Esophagus muscularis mucosa (tissue), 4 donors: ENCODE data around the gene UCK2. TPM values are rescaled to one million over a fixed set of nuclear protein-coding genes. Genes with fewer than 3 reads are reported as not detected.

Experiments used
- DNase-seq: peaks from one replicate; pipeline ENCODE4 v3.0.0-alpha.2; 2017; ENCODE audit errors: extremely low spot score
- H3K27ac ChIP-seq, 4 donors: fragments of 200-600 bp; sonication (generic); replicated peaks in 1 of 4; 1 replicate in 3 of 4; 2 replicates in 1 of 4; pipeline ENCODE4 v1.5.1; 2016 to 2019; ENCODE audit warnings: mild to moderate bottlenecking in 1 of 4
- H3K27me3 ChIP-seq, 4 donors: fragments of 200-600 bp; sonication (generic); one replicate each; pipeline versions ENCODE4 v1.5.1 to v1.6.0; 2016 to 2019
- H3K36me3 ChIP-seq, 4 donors: fragments of 200-600 bp; sonication (generic); one replicate each; pipeline ENCODE4 v1.5.1; 2016 to 2019
- H3K4me1 ChIP-seq, 4 donors: fragments of 200-600 bp; sonication (generic); one replicate each; pipeline ENCODE4 v1.5.1; 2016 to 2019
- H3K4me3 ChIP-seq, 4 donors: fragments of 200-600 bp; sonication (generic); 1 replicate in 2 of 4; 2 replicates in 2 of 4; pipeline ENCODE4 v1.5.1; 2016 to 2019; ENCODE audit warnings: mild to moderate bottlenecking in 4 of 4, moderate library complexity in 1 of 4
- H3K9me3 ChIP-seq, 4 donors: fragments of 200-600 bp; sonication (generic); 1 replicate in 3 of 4; 2 replicates in 1 of 4; pipeline ENCODE4 v1.5.1; 2016 to 2019
- CTCF ChIP-seq, 3 experiments: fragments of 200-600 bp in 2 of 3; fragments of 450-650 bp in 1 of 3; sonication (generic) in 2 of 3; IDR thresholded peaks; one replicate each; pipeline ENCODE4 v1.5.1; 2017 to 2019; ENCODE audit warnings: antibody characterized with exemption in 3 of 3, mild to moderate bottlenecking in 2 of 3, moderate library complexity in 1 of 3
- EP300 ChIP-seq: sonication (generic); formaldehyde crosslinking; IDR thresholded peaks from one replicate; pipeline ENCODE4 v1.6.1; 2017; ENCODE audit warnings: antibody characterized with exemption
- POLR2A ChIP-seq: fragments of 450-650 bp; IDR thresholded peaks from one replicate; pipeline ENCODE4 v1.6.1; 2017; ENCODE audit warnings: antibody characterized with exemption, moderate library complexity, mild to moderate bottlenecking, low read depth
- POLR2AphosphoS5 ChIP-seq, 2 donors: sonication (generic); formaldehyde crosslinking; IDR thresholded peaks; one replicate each; pipeline ENCODE4 v1.6.1; 2017; ENCODE audit warnings: antibody characterized with exemption in 2 of 2
- WGBS: methylation state at CpG from one replicate; pipeline ENCODE4 v1.1.5; 2018; 5-methylcytosine and 5-hydroxymethylcytosine counted together
- intact Hi-C: fragments of 100-400 bp; cut with DNase I; formaldehyde crosslinking; loops from one replicate; pipeline ENCODE4 v1.15.1; 2023
- total RNA-seq, 4 donors: library from RNA; depleted of rRNA; stranded (reverse); fragments of >200 nt; gene quantifications; one replicate each; pipeline versions ENCODE4 v1.1.0 to v1.2.1, GENCODE V29; 2016

Gene UCK2
- total RNA-seq, 4 donors from 2014 or later = 13.7 to 33.7 (median 31.0) TPM

- no peak for DNase-seq
- WGBS = 91% methylated on average over 1 of the region's 1 CpG
- no peaks in the 10 kb centered on the region for H3K27me3 ChIP-seq
- no peak overlapping the region for H3K4me3 ChIP-seq
- H3K4me1 ChIP-seq = peaks cover 0 to 7% (median 0%) of the 10 kb centered on the region in 4 donors
- intact Hi-C loops = no loop called here
- no peak for TF ChIP-seq EP300
- H3K36me3 ChIP-seq = peaks cover 6 to 25% (median 17%) of the 10 kb centered on the region in 4 donors
- no peak overlapping the region for H3K27ac ChIP-seq
- H3K9me3 ChIP-seq = no peaks in the 10 kb centered on the region
Observed at GRCh38 chr1:165890684-165891083, 63.3 kb downstream of the UCK2 start.

DNA sequence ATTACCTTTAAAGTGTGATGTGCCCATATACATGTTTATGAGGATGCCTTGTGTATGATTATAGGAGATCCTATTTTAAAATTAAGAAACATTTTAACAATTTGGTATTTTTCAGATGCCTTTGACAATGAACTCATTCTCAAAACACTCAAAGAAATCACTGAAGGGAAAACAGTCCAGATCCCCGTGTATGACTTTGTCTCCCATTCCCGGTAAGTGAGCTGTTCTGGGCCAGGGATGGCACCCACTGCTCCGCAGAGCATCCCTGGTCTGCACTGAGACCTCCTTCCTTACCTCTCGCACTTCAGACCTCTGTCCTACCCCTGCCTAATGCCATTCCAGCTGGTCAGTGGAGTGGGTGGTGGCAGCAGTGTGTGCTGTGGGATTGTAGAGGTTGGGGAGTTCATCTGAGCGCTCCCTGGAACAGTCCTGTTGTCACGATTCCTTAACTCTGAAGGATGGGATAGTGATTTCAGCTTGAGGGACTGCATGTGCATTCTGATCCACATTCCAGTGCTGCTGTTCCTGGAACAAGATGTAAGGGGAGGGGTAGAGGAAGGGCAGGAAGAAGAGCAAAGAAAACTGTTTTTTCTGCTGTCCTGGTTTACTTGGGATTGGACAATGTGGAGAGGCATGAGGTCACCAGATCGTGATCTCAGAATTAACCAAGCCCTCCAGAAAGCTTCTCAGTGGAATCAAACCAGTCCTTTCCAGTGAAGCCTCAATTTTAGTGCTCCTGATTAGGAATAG lies 63.9 kb downstream of the UCK2 start:
- WGBS = 90% methylated on average over 7 of the region's 7 CpGs
- no peak overlapping the region for H3K27ac ChIP-seq
- TF ChIP-seq POLR2A (no peak), POLR2AphosphoS5 (IDR thresholded peaks at IDR 0.05) (no peak), CTCF (IDR thresholded peaks at IDR 0.05) (no peak), EP300 (no peak)
- H3K4me1 ChIP-seq = peaks cover 0 to 11% (median 0%) of the 10 kb centered on the region in 4 donors
- H3K36me3 ChIP-seq = peaks cover 6 to 31% (median 23%) of the 10 kb centered on the region in 4 donors
- H3K27me3 ChIP-seq = no peaks in the 10 kb centered on the region
- no peak overlapping the region for H3K4me3 ChIP-seq
- intact Hi-C loops = no loop called here
- no peak for DNase-seq
- H3K9me3 ChIP-seq = no peaks in the 10 kb centered on the region

DNA sequence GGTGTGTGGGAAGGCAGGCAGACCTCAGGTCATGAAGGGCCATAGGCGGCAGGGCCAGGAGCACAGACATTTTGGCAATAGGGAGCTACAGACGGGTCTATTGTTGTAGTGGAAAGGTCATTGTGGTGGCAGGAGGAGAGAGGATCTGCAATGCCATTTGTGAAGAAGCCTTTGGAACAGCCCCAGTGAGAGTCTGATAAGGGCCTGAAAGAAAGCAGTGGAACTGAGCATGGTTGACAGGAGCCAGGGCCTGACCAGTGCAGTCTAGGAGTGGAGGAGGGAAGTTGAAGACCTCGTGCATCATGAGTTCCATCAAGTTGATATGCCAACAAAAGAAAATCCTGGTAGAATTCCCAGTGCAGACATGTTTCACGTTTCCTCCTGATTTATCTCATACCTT lies 65.5 kb downstream of the UCK2 start:
- intact Hi-C loops = no loop called here
- 84% methylated on average over 4 of the region's 4 CpGs for WGBS

GRCh38 chr1:165893507-165893906 lies 66.1 kb downstream of the UCK2 start:
- intact Hi-C loops = no loop called here
- 93% methylated on average over 2 of the region's 2 CpGs for WGBS
- Histone ChIP-seq H3K4me3 (no peak overlapping the region), H3K36me3 (peaks cover 6 to 41% (median 32%) of the 10 kb centered on the region in 4 donors), H3K27ac (no peak overlapping the region), H3K27me3 (no peaks in the 10 kb centered on the region), H3K4me1 (peaks cover 2 to 27% (median 6%) of the 10 kb centered on the region in 4 donors), H3K9me3 (no peaks in the 10 kb centered on the region)
- DNase-seq = no peak
- no peak for TF ChIP-seq EP300
- no peak for TF ChIP-seq POLR2AphosphoS5 (IDR thresholded peaks at IDR 0.05)
- no peak for TF ChIP-seq CTCF (IDR thresholded peaks at IDR 0.05)
- no peak for TF ChIP-seq POLR2A

More for the DNA sequence above, 65.5 kb downstream of the UCK2 start:
- TF ChIP-seq POLR2A (no peak), EP300 (no peak)
- Histone ChIP-seq H3K4me1 (peaks cover 0 to 22% (median 1%) of the 10 kb centered on the region in 4 donors), H3K9me3 (no peaks in the 10 kb centered on the region), H3K27me3 (no peaks in the 10 kb centered on the region), H3K4me3 (no peak overlapping the region), H3K27ac (no peak overlapping the region), H3K36me3 (peaks cover 6 to 41% (median 32%) of the 10 kb centered on the region in 4 donors)
- DNase-seq = no peak

GRCh38 chr1:165894591-165894990 lies 67.2 kb downstream of the UCK2 start:
- Histone ChIP-seq H3K36me3 (peaks cover 6 to 41% (median 32%) of the 10 kb centered on the region in 4 donors), H3K4me3 (no peak overlapping the region), H3K27ac (no peak overlapping the region), H3K4me1 (peaks cover 13 to 38% (median 17%) of the 10 kb centered on the region in 4 donors), H3K27me3 (no peaks in the 10 kb centered on the region), H3K9me3 (no peaks in the 10 kb centered on the region)
- TF ChIP-seq CTCF (IDR thresholded peaks at IDR 0.05) (no peak), POLR2AphosphoS5 (IDR thresholded peaks at IDR 0.05) (no peak)
- intact Hi-C loops = no loop called here
- WGBS = 72% methylated on average over 4 of the region's 4 CpGs
- no peak for DNase-seq
